SK-N-SH treated with all-trans-retinoic acid at 6 μM for 48 hours (cell line): ENCODE results near the gene B4GALNT3.

Source experiments
- ATAC-seq: fragments of 200-7000 bp; cut with Tn5 transposase; 3 replicates; pipeline ENCODE4 v1.9.1; 2020; ENCODE audit warnings: mild to moderate bottlenecking, moderate library complexity
- BACH2 ChIP-seq: fragments of 250-450 bp; sonication (Bioruptor Pico); IDR thresholded peaks from 2 replicates; pipeline ENCODE4 v1.9.0; 2021; ENCODE audit warnings: mild to moderate bottlenecking, borderline replicate concordance
- CREB5 ChIP-seq: fragments of 250-450 bp; sonication (Bioruptor Pico); IDR thresholded peaks from 2 replicates; pipeline ENCODE4 v1.5.1; 2020; ENCODE audit warnings: low read depth, mild to moderate bottlenecking, moderate library complexity
- GLIS3 ChIP-seq: fragments of 250-450 bp; sonication (Bioruptor Pico); IDR thresholded peaks from 2 replicates; pipeline ENCODE4 v1.5.0; 2020; ENCODE audit warnings: mild to moderate bottlenecking, moderate library complexity
- ISL1 ChIP-seq: fragments of 250-450 bp; sonication (Bioruptor Pico); IDR thresholded peaks from 2 replicates; pipeline ENCODE4 v2.1.2; 2022; ENCODE audit warnings: mild to moderate bottlenecking, moderate library complexity
- OSR1 ChIP-seq: fragments of 250-450 bp; sonication (Bioruptor Pico); IDR thresholded peaks from 2 replicates; pipeline ENCODE4 v1.8.0; 2022; ENCODE audit warnings: moderate library complexity, mild to moderate bottlenecking, inconsistent platforms
- POU6F1 ChIP-seq: fragments of 250-450 bp; sonication (Bioruptor Pico); IDR thresholded peaks from 2 replicates; pipeline ENCODE4 v1.8.0; 2021; ENCODE audit warnings: low read depth, mild to moderate bottlenecking, moderate library complexity, borderline replicate concordance
- PPARA ChIP-seq: fragments of 250-450 bp; sonication (Bioruptor Pico); IDR thresholded peaks from 2 replicates; pipeline ENCODE4 v1.5.0; 2020; ENCODE audit warnings: mild to moderate bottlenecking, borderline replicate concordance
- RARB ChIP-seq: fragments of 250-450 bp; sonication (Bioruptor Pico); IDR thresholded peaks from 2 replicates; pipeline ENCODE4 v1.8.0; 2021; ENCODE audit warnings: mild to moderate bottlenecking, moderate library complexity
- TOX ChIP-seq: fragments of 250-450 bp; sonication (Bioruptor Pico); IDR thresholded peaks from 2 replicates; pipeline ENCODE4 v1.8.0; 2021; ENCODE audit warnings: mild to moderate bottlenecking, moderate library complexity, borderline replicate concordance
- TSHZ2 ChIP-seq: fragments of 250-450 bp; sonication (Bioruptor Pico); IDR thresholded peaks from 2 replicates; pipeline ENCODE4 v1.5.0; 2020; ENCODE audit warnings: mild to moderate bottlenecking, moderate library complexity
- ZFP3 ChIP-seq: fragments of 250-450 bp; sonication (Bioruptor Pico); IDR thresholded peaks from 2 replicates; pipeline ENCODE4 v1.5.0; 2020; ENCODE audit warnings: mild to moderate bottlenecking, moderate library complexity
- ZFP30 ChIP-seq: fragments of 450-650 bp; formaldehyde crosslinking; IDR thresholded peaks from 2 replicates; pipeline ENCODE4 v1.5.0; 2022; ENCODE audit warnings: mild to moderate bottlenecking, moderate library complexity
- ZNF565 ChIP-seq: fragments of 450-650 bp; formaldehyde crosslinking; conservative IDR thresholded peaks from 2 replicates; pipeline ENCODE4 v1.5.0; 2020; ENCODE audit warnings: low read depth, mild to moderate bottlenecking, moderate library complexity
- ZNF70 ChIP-seq: fragments of 450-650 bp; formaldehyde crosslinking; IDR thresholded peaks from 2 replicates; pipeline ENCODE4 v1.5.0; 2020; ENCODE audit warnings: mild to moderate bottlenecking, moderate library complexity
- ZNF8 ChIP-seq: fragments of 450-650 bp; formaldehyde crosslinking; IDR thresholded peaks from 2 replicates; pipeline ENCODE4 v1.5.0; 2020; ENCODE audit warnings: mild to moderate bottlenecking, moderate library complexity

The B4GALNT3 gene

GRCh38 chr12:524167-524951 is 64.6 kb downstream of the B4GALNT3 start:
- TF ChIP-seq ZNF8 (CRISPR knock-in tag) (no peak), POU6F1 (CRISPR knock-in tag) (no peak), GLIS3 (no peak), ZNF565 (no peak), TSHZ2 (CRISPR knock-in tag) (no peak), PPARA (CRISPR knock-in tag) (no peak), ZNF70 (no peak)
- ATAC-seq: no peak

GRCh38 chr12:526089-526488 is 66.3 kb downstream of the B4GALNT3 start:
- no peak for ATAC-seq

More at GRCh38 chr12:526089-526488, 66.3 kb downstream of the B4GALNT3 start:
- no peak for TF ChIP-seq TSHZ2 (CRISPR knock-in tag)
- no peak for TF ChIP-seq RARB (CRISPR knock-in tag)
- no peak for TF ChIP-seq GLIS3
- TF ChIP-seq OSR1: no peak
- TF ChIP-seq ZNF565: no peak
- TF ChIP-seq ISL1 (CRISPR knock-in tag): no peak
- no peak for TF ChIP-seq ZNF70
- TF ChIP-seq CREB5 (CRISPR knock-in tag): no peak
- TF ChIP-seq ZFP3 (CRISPR knock-in tag): no peak
- TF ChIP-seq ZFP30 (CRISPR knock-in tag): no peak
- no peak for TF ChIP-seq BACH2 (CRISPR knock-in tag)
- no peak for TF ChIP-seq POU6F1 (CRISPR knock-in tag)
- TF ChIP-seq TOX: no peak
- no peak for TF ChIP-seq ZNF8 (CRISPR knock-in tag)
- TF ChIP-seq, all 23 proteins: peak for 0
